Measurements from ENCODE around the gene TSKS. TPM values are rescaled to one million over a fixed set of nuclear protein-coding genes. Genes with fewer than 3 reads are reported as not detected.

TSKS gene
- total and polyA plus RNA-seq, 2 experiments from 2014 or later: 0.31 to 2.1 TPM

- H3K36me3 ChIP-seq (ENCODE audit: low read depth): peaks cover 17% of the 10 kb centered on the region; the same call in 1 of the 2 replicates
- 94 to 98% methylated on average over 7 of the region's 7 CpGs for WGBS, 2 experiments (ENCODE audit: low coverage in 1 of 2, low lambda C conversion rate in 2 of 2, missing lambda C conversion rate in 2 of 2)
- no peak for DNase-seq
- no peak overlapping the region for H3K9ac ChIP-seq
- in situ Hi-C loops (cut with MboI): no loop called here
- peaks cover 29% of the 10 kb centered on the region for H3F3A ChIP-seq (ENCODE audit: insufficient read depth)
- no peaks in the 10 kb centered on the region for H3K9me2 ChIP-seq (ENCODE audit: insufficient read depth)
- TF ChIP-seq EZH2 (IDR thresholded peaks at IDR 0.05; ENCODE audit: insufficient read depth, poor library complexity, severe bottlenecking): no peak
- no peak for TF ChIP-seq EZH2phosphoT487 (IDR thresholded peaks at IDR 0.05; ENCODE audit: insufficient read depth, low read depth)
- H3K79me2 ChIP-seq (ENCODE audit: insufficient read depth): peaks cover 66% of the 10 kb centered on the region
- no peak overlapping the region for H3K4me3 ChIP-seq
- no peak overlapping the region for H3K27ac ChIP-seq
- peaks cover 9% of the 10 kb centered on the region for H3K4me1 ChIP-seq (ENCODE audit: insufficient read depth)
- H3K4me2 ChIP-seq (ENCODE audit: unreplicated experiment): no peak overlapping the region
- no peaks in the 10 kb centered on the region for H3K9me3 ChIP-seq (ENCODE audit: low read depth)
- no peak overlapping the region for H2AFZ ChIP-seq
- H4K20me1 ChIP-seq (ENCODE audit: insufficient read depth): no peaks in the 10 kb centered on the region
- H3K27me3 ChIP-seq (replicated peaks; ENCODE audit: insufficient read depth): no peaks in the 10 kb centered on the region
Observed at GRCh38 chr19:49781394-49781793, 18.3 kb upstream of the TSKS start.

GRCh38 chr19:49780861-49781260 is 17.8 kb upstream of the TSKS start:
- no peaks in the 10 kb centered on the region for H4K20me1 ChIP-seq (ENCODE audit: insufficient read depth)

GRCh38 chr19:49779731-49780555 is 16.8 kb upstream of the TSKS start:
- H3K9me2 ChIP-seq (ENCODE audit: insufficient read depth): no peaks in the 10 kb centered on the region
- TF ChIP-seq EZH2phosphoT487 (IDR thresholded peaks at IDR 0.05; ENCODE audit: insufficient read depth, low read depth): no peak
- no peak for TF ChIP-seq EZH2 (IDR thresholded peaks at IDR 0.05; ENCODE audit: insufficient read depth, poor library complexity, severe bottlenecking)
- H3K9ac ChIP-seq: no peak overlapping the region
- 86 to 87% methylated on average over 11 of the region's 11 CpGs for WGBS, 2 experiments (ENCODE audit: low coverage in 1 of 2, low lambda C conversion rate in 2 of 2, missing lambda C conversion rate in 2 of 2)
- H3F3A ChIP-seq (ENCODE audit: insufficient read depth): peaks cover 14% of the 10 kb centered on the region
- H2AFZ ChIP-seq: no peak overlapping the region
- H3K36me3 ChIP-seq (ENCODE audit: low read depth): peaks cover 17% of the 10 kb centered on the region; the same call in 1 of the 2 replicates
- 0 out of 2 replicates have a peak, but pooled peaks cover 2% of the 10 kb centered on the region for H3K4me1 ChIP-seq (ENCODE audit: insufficient read depth)
- H3K27ac ChIP-seq: no peak overlapping the region
- H3K27me3 ChIP-seq (replicated peaks; ENCODE audit: insufficient read depth): no peaks in the 10 kb centered on the region
- DNase-seq: peak; percentile 40
- peaks cover 80% of the 10 kb centered on the region for H3K79me2 ChIP-seq (ENCODE audit: insufficient read depth)
- H3K4me2 ChIP-seq (ENCODE audit: unreplicated experiment): no peak overlapping the region
- H4K20me1 ChIP-seq (ENCODE audit: insufficient read depth): no peaks in the 10 kb centered on the region
- in situ Hi-C loops (cut with MboI): no loop called here
- no peaks in the 10 kb centered on the region for H3K9me3 ChIP-seq (ENCODE audit: low read depth)
- H3K4me3 ChIP-seq: no peak overlapping the region

More at GRCh38 chr19:49780861-49781260, 17.8 kb upstream of the TSKS start:
- TF ChIP-seq EZH2 (IDR thresholded peaks at IDR 0.05; ENCODE audit: insufficient read depth, poor library complexity, severe bottlenecking): no peak
- TF ChIP-seq EZH2phosphoT487 (IDR thresholded peaks at IDR 0.05; ENCODE audit: insufficient read depth, low read depth): no peak
- 89 to 91% methylated on average over 8 of the region's 8 CpGs for WGBS, 2 experiments (ENCODE audit: low coverage in 1 of 2, low lambda C conversion rate in 2 of 2, missing lambda C conversion rate in 2 of 2)
- H3K4me2 ChIP-seq (ENCODE audit: unreplicated experiment): no peak overlapping the region
- H3K4me1 ChIP-seq (ENCODE audit: insufficient read depth): peaks cover 4% of the 10 kb centered on the region; the same call in 1 of the 2 replicates
- H3K27ac ChIP-seq: no peak overlapping the region
- no peak for DNase-seq
- H3K79me2 ChIP-seq (ENCODE audit: insufficient read depth): peaks cover 71% of the 10 kb centered on the region
- no peaks in the 10 kb centered on the region for H3K9me3 ChIP-seq (ENCODE audit: low read depth)
- H3K4me3 ChIP-seq: no peak overlapping the region
- H3K9me2 ChIP-seq (ENCODE audit: insufficient read depth): no peaks in the 10 kb centered on the region
- H3F3A ChIP-seq (ENCODE audit: insufficient read depth): peaks cover 24% of the 10 kb centered on the region
- no peak overlapping the region for H3K9ac ChIP-seq
- in situ Hi-C loops (cut with MboI): no loop called here
- no peaks in the 10 kb centered on the region for H3K27me3 ChIP-seq (replicated peaks; ENCODE audit: insufficient read depth)
- no peak overlapping the region for H2AFZ ChIP-seq
- peaks cover 17% of the 10 kb centered on the region; the same call in 1 of the 2 replicates for H3K36me3 ChIP-seq (ENCODE audit: low read depth)

GRCh38 chr19:49776371-49776764 is 13.3 kb upstream of the TSKS start:
- no peak for DNase-seq
- H4K20me1 ChIP-seq (ENCODE audit: insufficient read depth): no peaks in the 10 kb centered on the region; the same call in 1 of the 2 replicates

More at GRCh38 chr19:49776371-49776764, 13.3 kb upstream of the TSKS start:
- peaks cover 100% of the 10 kb centered on the region for H3K79me2 ChIP-seq (ENCODE audit: insufficient read depth)
- no peaks in the 10 kb centered on the region for H3K9me2 ChIP-seq (ENCODE audit: insufficient read depth)
- H3K27me3 ChIP-seq (replicated peaks; ENCODE audit: insufficient read depth): no peaks in the 10 kb centered on the region
- H3K36me3 ChIP-seq (ENCODE audit: low read depth): no peaks in the 10 kb centered on the region
- WGBS, 2 experiments (ENCODE audit: low coverage in 1 of 2, low lambda C conversion rate in 2 of 2, missing lambda C conversion rate in 2 of 2): 82 to 89% methylated on average over 6 of the region's 6 CpGs
- no peak overlapping the region for H3K27ac ChIP-seq
- in situ Hi-C loops (cut with MboI): no loop called here
- H2AFZ ChIP-seq: no peak overlapping the region
- no peak for TF ChIP-seq EZH2 (IDR thresholded peaks at IDR 0.05; ENCODE audit: insufficient read depth, poor library complexity, severe bottlenecking)
- no peak for TF ChIP-seq EZH2phosphoT487 (IDR thresholded peaks at IDR 0.05; ENCODE audit: insufficient read depth, low read depth)
- H3K9me3 ChIP-seq (ENCODE audit: low read depth): no peaks in the 10 kb centered on the region
- no peak overlapping the region for H3K9ac ChIP-seq
- H3F3A ChIP-seq (ENCODE audit: insufficient read depth): no peaks in the 10 kb centered on the region
- H3K4me2 ChIP-seq (ENCODE audit: unreplicated experiment): no peak overlapping the region
- H3K4me3 ChIP-seq: no peak overlapping the region
- H3K4me1 ChIP-seq (ENCODE audit: insufficient read depth): 0 out of 2 replicates have a peak, but pooled peaks cover 2% of the 10 kb centered on the region

All from GM23248 (cell line).